Measurements from ENCODE around the gene UGT3A1.
"Not testable (repeated sequence)": the region's sequence is repeated elsewhere in the genome, so short reads cannot be mapped to it uniquely, and the experiment has no call there.

UGT3A1 gene

GRCh38 chr5:35990941-35991611 is at the start of gene UGT3A1:
Gene UGT3A1, minus strand, starts transcription at chr5:35991390. Its CDS starts 150 bp downstream, at chr5:35991240.
- no peak for DNase-seq (ENCODE audit: low read depth)

DNA sequence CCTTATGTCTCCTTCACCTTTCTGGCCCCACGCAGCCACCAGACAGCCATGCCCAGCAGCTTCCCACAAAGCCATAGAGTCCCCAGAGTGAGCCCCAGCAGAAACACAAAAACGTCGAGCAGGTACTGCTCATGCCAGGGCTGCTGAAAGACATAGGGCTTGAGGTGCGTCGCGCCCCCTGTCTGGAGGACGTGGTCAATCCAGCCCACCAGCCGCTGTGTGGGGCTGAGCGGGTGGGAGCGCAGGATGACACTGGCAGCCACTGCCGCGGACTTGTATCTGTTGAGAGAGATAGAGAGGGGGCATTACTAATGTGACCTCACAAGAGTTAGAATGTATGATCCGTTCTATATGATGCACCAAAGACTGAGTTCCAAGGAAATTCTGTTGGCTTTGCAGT is 44.5 kb upstream of the UGT3A1 start:
- no peak for DNase-seq (ENCODE audit: low read depth)

GRCh38 chr5:36034536-36035134 is 43.4 kb upstream of the UGT3A1 start:
- DNase-seq (ENCODE audit: low read depth): not testable (repeated sequence)

GRCh38 chr5:36033486-36033885 is 42.3 kb upstream of the UGT3A1 start:
- no peak for DNase-seq (ENCODE audit: low read depth)

GRCh38 chr5:36033047-36033446 is 41.9 kb upstream of the UGT3A1 start:
- no peak for DNase-seq (ENCODE audit: low read depth)

DNA sequence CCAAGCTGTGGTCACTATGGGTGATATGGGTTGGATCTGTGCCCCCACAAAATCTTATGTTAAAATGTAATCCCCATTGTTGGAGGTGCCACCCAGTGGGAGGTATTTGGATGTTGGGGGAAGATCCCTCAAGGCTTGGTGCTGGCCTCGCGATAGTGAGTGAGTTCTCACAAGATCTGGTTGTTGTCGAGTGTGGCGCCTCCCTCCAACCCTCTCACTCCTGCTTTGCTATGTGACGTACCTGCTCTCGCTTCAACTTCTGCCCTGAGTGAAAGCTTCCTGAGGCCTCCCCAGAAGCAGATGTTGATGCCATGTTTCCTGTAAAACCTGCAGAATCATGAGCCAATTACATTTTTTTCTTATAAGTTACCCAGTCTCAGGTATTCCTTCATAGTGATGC is 40.0 kb upstream of the UGT3A1 start:
- DNase-seq (ENCODE audit: low read depth): no peak

- DNase-seq (ENCODE audit: low read depth): peak; percentile 29
Observed at GRCh38 chr5:36029914-36030313, 38.7 kb upstream of the UGT3A1 start.

GRCh38 chr5:36028816-36029465 is 37.8 kb upstream of the UGT3A1 start:
- no peak for DNase-seq (ENCODE audit: low read depth)

DNA sequence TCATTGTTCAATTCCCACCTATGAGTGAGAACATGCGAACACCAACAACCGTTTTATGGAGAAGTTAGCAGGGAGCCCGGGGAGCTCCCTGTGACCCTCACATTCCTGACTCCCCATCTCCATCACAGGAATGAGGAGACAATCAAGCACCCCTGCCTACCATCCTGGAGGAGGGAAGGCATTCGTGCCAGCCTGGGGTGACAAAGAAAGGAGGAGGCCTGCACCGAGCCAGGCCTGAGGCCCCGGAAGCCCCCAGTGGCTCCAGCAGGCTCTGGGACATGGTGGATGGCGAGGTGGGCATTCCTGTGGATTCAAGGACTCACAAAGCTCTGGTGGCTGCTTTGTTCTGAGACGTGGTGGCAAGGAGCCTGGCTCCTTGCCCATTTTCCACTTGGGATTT is 36.5 kb upstream of the UGT3A1 start:
- DNase-seq (ENCODE audit: low read depth): no peak

- no peak for DNase-seq (ENCODE audit: low read depth)
Observed at GRCh38 chr5:36026706-36027465, 35.7 kb upstream of the UGT3A1 start.

DNA sequence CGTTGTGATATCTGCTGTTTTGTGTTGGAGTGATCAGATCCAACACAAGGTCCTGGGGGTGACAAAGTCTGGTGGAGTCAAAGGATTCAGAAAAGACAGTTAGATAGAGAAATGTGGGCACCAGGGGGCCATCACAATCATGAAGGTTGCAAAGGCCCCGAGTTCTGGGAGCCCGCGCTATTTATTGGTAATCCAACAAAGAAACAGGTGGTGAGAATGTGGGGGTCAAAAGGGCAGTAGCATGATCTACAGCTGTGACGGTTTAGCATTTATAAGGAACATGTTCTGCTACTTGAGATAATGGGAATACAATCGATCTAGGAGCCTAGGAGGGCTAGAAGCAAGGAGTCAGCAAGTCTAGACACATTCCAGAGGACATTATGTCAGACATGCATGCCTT is 31.1 kb upstream of the UGT3A1 start:
- DNase-seq (ENCODE audit: low read depth): not testable (repeated sequence)

DNA sequence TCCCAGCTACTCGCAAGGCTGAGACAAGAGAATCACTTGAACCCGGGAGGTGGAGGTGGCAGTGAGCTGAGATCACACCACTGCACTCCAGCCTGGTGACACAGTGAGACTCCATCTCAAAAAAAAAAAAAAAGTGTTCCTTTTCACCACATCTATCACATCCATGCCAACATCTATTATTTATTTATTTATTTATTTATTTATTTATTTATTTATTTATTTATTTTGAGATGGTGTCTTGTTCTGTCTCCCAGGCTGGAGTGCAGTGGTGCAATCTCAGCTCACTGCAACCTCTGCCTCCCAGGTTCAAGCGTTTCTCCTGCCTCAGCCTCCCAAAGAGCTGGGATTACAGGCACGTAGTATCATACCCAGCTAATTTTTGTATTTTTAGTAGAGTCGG is 28.4 kb upstream of the UGT3A1 start:
- DNase-seq (ENCODE audit: low read depth): not testable (repeated sequence)

GRCh38 chr5:36017622-36018021 is 26.4 kb upstream of the UGT3A1 start:
- no peak for DNase-seq (ENCODE audit: low read depth)

GRCh38 chr5:36017004-36017403 is 25.8 kb upstream of the UGT3A1 start:
- DNase-seq (ENCODE audit: low read depth): no peak

DNA sequence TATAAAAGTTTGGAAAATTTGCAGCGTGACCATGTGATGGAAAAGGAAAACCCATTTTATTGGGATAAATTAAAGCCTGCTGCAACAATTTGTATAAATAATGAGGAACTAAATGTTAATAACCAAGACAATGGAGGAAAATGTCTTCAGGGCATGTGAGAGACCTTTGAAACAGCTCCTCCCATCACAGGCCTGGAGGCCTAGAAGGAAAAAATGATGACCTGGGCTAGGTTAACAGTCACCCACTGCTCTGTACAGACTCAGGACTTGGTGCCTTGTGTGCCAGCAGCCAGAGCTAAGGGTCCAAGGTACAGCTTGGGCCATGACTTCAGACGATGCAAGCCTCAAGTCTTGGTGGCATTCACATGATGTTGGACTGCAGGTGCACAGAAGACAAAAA is 22.0 kb upstream of the UGT3A1 start:
- DNase-seq (ENCODE audit: low read depth): no peak

GRCh38 chr5:36009698-36010097 is 18.5 kb upstream of the UGT3A1 start:
- no peak for DNase-seq (ENCODE audit: low read depth)

GRCh38 chr5:36007366-36007765 is 16.2 kb upstream of the UGT3A1 start:
- DNase-seq (ENCODE audit: low read depth): no peak

DNA sequence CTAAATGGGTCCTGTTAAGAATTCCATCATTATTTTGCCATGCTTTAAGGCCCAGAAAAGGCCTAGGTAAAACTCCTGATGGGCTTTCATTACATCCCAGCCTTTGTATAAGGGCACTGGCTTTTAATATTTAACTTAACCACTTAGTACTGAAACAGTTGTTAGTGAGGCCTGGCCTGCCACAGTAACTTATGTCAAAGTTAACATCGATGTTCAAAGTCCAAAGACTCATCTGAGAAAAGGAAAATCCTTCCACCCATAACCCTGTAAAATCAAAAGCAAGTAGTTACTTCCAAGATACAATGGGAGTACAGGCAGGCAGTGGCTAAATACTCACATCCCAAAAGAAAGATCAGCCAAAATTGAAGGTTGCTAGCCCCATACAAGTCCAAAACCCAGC is 15.0 kb upstream of the UGT3A1 start:
- DNase-seq (ENCODE audit: low read depth): no peak

DNA sequence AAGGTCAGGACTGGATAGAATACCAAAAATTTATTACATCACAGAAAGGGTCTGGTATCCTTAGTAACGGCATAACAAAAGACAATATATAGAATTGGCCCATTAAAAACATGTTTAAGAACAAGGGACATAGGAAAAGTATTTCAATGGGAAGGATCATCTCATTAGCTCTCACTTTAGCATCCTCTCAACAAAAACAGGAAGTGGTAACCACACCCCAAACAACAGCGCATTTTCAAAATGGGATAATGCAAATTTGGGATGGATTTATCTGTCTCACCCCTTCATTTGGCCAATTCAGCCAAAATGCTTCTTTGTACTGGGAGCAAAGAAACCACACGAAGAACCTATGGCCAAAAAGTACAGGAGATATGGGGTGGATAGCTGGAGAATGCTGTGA is 9.8 kb upstream of the UGT3A1 start:
- DNase-seq (ENCODE audit: low read depth): no peak

GRCh38 chr5:35999547-35999946 is 8.4 kb upstream of the UGT3A1 start:
- no peak for DNase-seq (ENCODE audit: low read depth)

DNA sequence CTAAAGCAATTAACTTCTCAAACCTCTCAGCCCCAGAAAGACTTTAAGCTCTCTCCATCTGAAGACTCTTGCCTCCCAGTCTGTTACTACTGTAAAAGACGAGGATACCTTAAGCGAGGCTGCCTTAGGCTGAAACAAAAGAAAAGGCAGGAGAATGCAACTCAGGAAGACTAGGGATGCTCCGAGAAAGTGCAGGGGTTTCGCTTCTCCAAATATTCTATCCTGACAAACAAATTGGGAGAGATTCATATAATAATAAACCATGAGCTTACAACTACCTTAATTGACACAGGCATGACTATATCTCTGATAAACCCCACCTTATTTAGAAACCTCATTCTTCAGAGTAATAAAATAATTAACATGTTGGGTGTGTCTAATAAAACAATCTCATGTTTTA is 4.9 kb upstream of the UGT3A1 start:
- no peak for DNase-seq (ENCODE audit: low read depth)

DNA sequence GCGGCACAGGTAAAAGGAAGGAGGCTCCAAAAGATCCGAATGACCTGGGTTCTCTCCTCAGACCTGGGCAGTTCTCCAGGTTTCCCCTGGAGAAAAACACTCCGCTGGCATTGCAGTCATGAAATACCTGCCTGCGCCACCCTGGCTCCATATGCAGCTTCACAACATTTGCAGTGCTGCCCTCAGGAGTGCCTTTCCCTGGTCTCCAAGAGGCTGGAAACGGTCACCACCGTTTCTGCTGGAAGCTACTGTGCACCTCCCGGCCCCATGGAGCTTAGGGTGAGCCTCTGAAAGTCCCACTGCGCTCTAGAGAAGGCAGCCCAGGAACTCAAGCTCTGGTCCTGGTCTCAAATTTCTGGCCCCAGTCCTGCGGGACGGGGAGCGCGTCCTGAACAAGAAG is 670 bp downstream of the UGT3A1 start:
- no peak for DNase-seq (ENCODE audit: low read depth)

- no peak for DNase-seq (ENCODE audit: low read depth)
Observed at GRCh38 chr5:35988529-35988928, 2.7 kb downstream of the UGT3A1 start.

All from fibroblast of gingiva (primary cell).